Adrenal gland (tissue), 12 donors: Measurements from ENCODE around the gene SAMD11. TPM values are rescaled to one million over a fixed set of nuclear protein-coding genes. Genes with fewer than 3 reads are reported as not detected.

ENCODE experiments used
- DNase-seq, 7 donors: peaks; one replicate each; pipeline ENCODE4 v3.0.0-alpha.2; 2019 to 2020
- H3K27ac ChIP-seq, 5 donors: fragments of 200-600 bp; sonication (generic) in 4 of 5; 1 replicate in 3 of 5; 2 replicates in 2 of 5; pipeline versions ENCODE4 v1.5.1 to v1.8.0; 2016 to 2020; ENCODE audit warnings: mild to moderate bottlenecking in 1 of 5
- H3K27me3 ChIP-seq: fragments of 200-600 bp; 2 replicates; pipeline ENCODE4 v1.8.0; 2021
- H3K36me3 ChIP-seq, 2 donors: fragments of 200-600 bp; replicated peaks in 1 of 2; 1 replicate in 1 of 2; 2 replicates in 1 of 2; pipeline versions ENCODE4 v1.5.1 to v1.8.0; 2018 to 2022
- H3K4me1 ChIP-seq, 2 donors: fragments of 200-600 bp; replicated peaks in 1 of 2; 1 replicate in 1 of 2; 2 replicates in 1 of 2; pipeline versions ENCODE4 v1.5.1 to v1.8.0; 2018 to 2021
- H3K4me3 ChIP-seq, 4 donors: fragments of 200-600 bp; sonication (generic) in 3 of 4; one replicate each; pipeline ENCODE4 v1.5.1; 2016 to 2018
- H3K9me3 ChIP-seq, 3 donors: fragments of 200-600 bp; sonication (generic) in 1 of 3; replicated peaks in 1 of 3; 1 replicate in 2 of 3; 2 replicates in 1 of 3; pipeline versions ENCODE4 v1.5.1 to v1.8.0; 2016 to 2021
- POLR2A ChIP-seq, 2 donors: fragments of 450-650 bp; IDR thresholded peaks; one replicate each; pipeline ENCODE4 v1.6.1; 2017; ENCODE audit warnings: antibody characterized with exemption in 2 of 2, mild to moderate bottlenecking in 2 of 2, moderate library complexity in 1 of 2
- WGBS, 4 donors: extraction: QIAGEN DNeasy Blood & Tissue Kit in 2 of 4; methylation state at CpG; one replicate each; pipeline versions ENCODE4 v1.1.5 to v1.1.7; 2013 to 2017; 5-methylcytosine and 5-hydroxymethylcytosine counted together
- intact Hi-C, 2 donors: fragments of 100-400 bp; cut with DNase I; formaldehyde crosslinking; loops; one replicate each; pipeline versions ENCODE4 v1.14.1 to v1.15.0; 2022 to 2023
- polyA plus RNA-seq, 3 donors: library from polyadenylated mRNA; stranded (reverse); fragments of 200-250 nt in 2 of 3; fragments of 350-450 nt in 1 of 3; fragmentation: Illumina TruSeq in 1 of 3; extraction: RNeasy Lipid Tissue Mini Kit (QIAGEN cat#74804) in 1 of 3; gene quantifications; one replicate each; pipeline ENCODE4 v1.2.3, GENCODE V29; 2013 to 2014
- small RNA-seq, 2 donors: library from RNA; depleted of rRNA; stranded (forward); fragments of <200 nt; gene quantifications; one replicate each; pipeline ENCODE3, GENCODE V24; 2016
- total RNA-seq, 9 donors: library from RNA; depleted of rRNA in 4 of 9; stranded (reverse); fragments of >200 nt in 4 of 9; fragments of 120-200 nt in 1 of 9; fragmentation: NEBNext Ultra II Directional in 1 of 9; extraction: Animal tissue kit (Norgen Biotek cat#: 25700) in 1 of 9; gene quantifications; one replicate each; pipeline versions ENCODE4 v1.1.0 to v1.2.4, GENCODE V29; 2013 to 2023
- TF ChIP-seq, protein P1 (sequence below), 6 experiments: fragments of 450-650 bp in 4 of 6; fragments of 200-600 bp in 2 of 6; sonication (generic) in 1 of 6; IDR thresholded peaks; 1 replicate in 5 of 6; 2 replicates in 1 of 6; pipeline versions ENCODE4 v1.5.1 to v1.8.0; 2016 to 2021; ENCODE audit warnings: antibody characterized with exemption in 6 of 6, mild to moderate bottlenecking in 2 of 6, moderate library complexity in 1 of 6
- donor health status: healthy with polysubstance abuse.
- donor health status: Bipolar disorder and iron deficiency.
- donor health status: DM: yes; HTN: yes; CAD: no.
- donor health status: DM: no; HTN: no; CAD: no.
- donor health status: DM: no; HTN: no; CAD: no.
- donor health status: DM: yes; HTN: yes; CAD: no.

SAMD11 gene
- total and polyA plus RNA-seq, 12 donors = 1.8 to 96.6 (median 16.7) TPM

DNA sequence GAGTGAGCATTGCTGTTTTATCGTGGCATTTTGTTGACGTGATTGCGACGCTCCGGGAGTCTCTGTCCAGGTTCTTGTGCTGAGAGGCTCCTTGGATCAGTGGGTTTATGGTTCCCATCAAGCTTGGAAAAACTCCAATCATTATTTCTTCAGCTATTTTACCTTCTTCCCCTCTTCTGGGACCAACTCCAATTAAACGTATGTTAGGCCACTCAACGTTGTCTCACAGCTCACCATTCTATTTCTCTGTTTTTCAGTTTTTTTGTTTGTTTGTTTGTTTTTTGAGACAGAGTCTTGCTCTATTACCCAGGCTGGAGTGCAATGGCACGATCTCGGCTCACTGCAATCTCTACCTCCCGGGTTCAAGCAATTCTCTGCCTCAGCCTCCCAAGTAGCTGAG is 68.2 kb downstream of the SAMD11 start:
- peaks cover 5% of the 10 kb centered on the region for H3K27me3 ChIP-seq
- intact Hi-C loops = no loop called here
- TF ChIP-seq, protein P1, sequence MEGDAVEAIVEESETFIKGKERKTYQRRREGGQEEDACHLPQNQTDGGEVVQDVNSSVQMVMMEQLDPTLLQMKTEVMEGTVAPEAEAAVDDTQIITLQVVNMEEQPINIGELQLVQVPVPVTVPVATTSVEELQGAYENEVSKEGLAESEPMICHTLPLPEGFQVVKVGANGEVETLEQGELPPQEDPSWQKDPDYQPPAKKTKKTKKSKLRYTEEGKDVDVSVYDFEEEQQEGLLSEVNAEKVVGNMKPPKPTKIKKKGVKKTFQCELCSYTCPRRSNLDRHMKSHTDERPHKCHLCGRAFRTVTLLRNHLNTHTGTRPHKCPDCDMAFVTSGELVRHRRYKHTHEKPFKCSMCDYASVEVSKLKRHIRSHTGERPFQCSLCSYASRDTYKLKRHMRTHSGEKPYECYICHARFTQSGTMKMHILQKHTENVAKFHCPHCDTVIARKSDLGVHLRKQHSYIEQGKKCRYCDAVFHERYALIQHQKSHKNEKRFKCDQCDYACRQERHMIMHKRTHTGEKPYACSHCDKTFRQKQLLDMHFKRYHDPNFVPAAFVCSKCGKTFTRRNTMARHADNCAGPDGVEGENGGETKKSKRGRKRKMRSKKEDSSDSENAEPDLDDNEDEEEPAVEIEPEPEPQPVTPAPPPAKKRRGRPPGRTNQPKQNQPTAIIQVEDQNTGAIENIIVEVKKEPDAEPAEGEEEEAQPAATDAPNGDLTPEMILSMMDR (IDR thresholded peaks at IDR 0.05) = no peak
- no peak for TF ChIP-seq POLR2A (IDR thresholded peaks at IDR 0.05)
- H3K4me3 ChIP-seq = no peak overlapping the region
- DNase-seq = no peak
- H3K4me1 ChIP-seq = no peaks in the 10 kb centered on the region
- no peaks in the 10 kb centered on the region for H3K9me3 ChIP-seq
- no peaks in the 10 kb centered on the region for H3K36me3 ChIP-seq
- H3K27ac ChIP-seq = no peak overlapping the region
- WGBS, 4 donors = 92 to 96% (median 94%) methylated on average over 10 of the region's 10 CpGs

DNA sequence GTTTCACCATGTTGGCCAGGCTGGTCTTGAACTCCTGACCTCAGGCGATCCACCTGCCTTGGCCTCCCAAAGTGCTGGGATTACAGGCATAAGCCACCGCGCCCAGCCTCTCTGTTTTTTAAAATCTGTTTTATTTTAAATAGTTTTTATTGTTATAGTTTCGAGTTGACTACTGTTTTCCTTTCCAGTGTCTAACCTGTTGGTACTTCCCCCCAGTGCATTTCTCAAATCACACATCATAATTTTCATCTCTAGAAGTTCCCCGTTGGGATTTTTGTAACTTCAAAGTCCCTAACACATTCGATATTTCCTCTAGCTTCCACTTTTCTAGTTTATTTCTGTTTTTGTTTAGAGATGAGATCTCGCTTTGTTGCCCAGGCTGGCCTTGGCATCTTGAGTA is 68.6 kb downstream of the SAMD11 start:
- H3K4me3 ChIP-seq = no peak overlapping the region
- peaks cover 9% of the 10 kb centered on the region for H3K27me3 ChIP-seq
- intact Hi-C loops = no loop called here
- H3K4me1 ChIP-seq = no peaks in the 10 kb centered on the region
- H3K36me3 ChIP-seq = no peaks in the 10 kb centered on the region
- TF ChIP-seq, protein P1 (IDR thresholded peaks at IDR 0.05) = no peak
- no peak for TF ChIP-seq POLR2A (IDR thresholded peaks at IDR 0.05)
- no peak for DNase-seq
- WGBS, 4 donors = 82 to 88% (median 85%) methylated on average over 7 of the region's 7 CpGs
- H3K27ac ChIP-seq = no peak overlapping the region
- no peaks in the 10 kb centered on the region for H3K9me3 ChIP-seq

DNA sequence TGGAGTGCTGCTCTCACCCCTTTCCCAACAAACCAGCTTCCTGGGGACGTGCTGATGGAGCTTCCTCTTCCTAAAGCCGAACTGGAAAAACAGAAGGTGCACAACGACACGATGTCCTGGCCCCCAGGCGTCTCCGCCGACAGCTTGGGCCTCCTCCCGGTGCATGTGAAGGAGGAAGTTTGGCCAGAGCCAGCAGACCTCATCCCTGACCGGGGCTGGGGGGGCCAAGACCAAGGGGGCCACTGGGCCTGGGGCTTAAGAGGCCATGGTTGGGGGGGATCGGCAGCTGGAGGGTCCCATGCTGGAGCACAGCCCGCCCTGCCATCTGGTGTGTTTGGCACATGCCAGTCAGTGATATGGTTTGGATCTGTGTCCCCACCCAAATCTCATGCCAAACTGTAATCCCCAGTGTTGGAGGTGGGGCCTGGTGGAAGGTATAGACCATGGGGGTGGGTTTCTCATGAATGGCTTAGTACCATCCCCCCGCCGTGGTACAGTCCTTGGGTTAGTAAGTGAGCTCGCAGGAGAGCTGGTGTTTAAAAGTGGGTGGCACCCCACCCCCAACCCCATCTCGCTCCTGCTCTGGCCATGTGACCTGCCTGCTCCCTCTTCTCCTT is 69.8 kb downstream of the SAMD11 start:
- WGBS, 4 donors = 71 to 78% (median 74%) methylated on average over 9 to 15 of the region's 15 CpGs

More for the DNA sequence above, 69.8 kb downstream of the SAMD11 start:
- no peak for DNase-seq
- Histone ChIP-seq H3K4me3 (no peak overlapping the region), H3K9me3 (no peaks in the 10 kb centered on the region), H3K27ac (no peak overlapping the region), H3K4me1 (peaks cover 0 to 3% of the 10 kb centered on the region in 2 donors), H3K27me3 (peaks cover 21% of the 10 kb centered on the region), H3K36me3 (no peaks in the 10 kb centered on the region)
- TF ChIP-seq POLR2A (IDR thresholded peaks at IDR 0.05) = no peak
- TF ChIP-seq, protein P1 (IDR thresholded peaks at IDR 0.05) = no peak
- intact Hi-C loops = no loop called here

Small RNAs within 50 kb of the gene (small RNA-seq; reads per million reads assigned to genes)
- 0 reads per million in 2 donors for gene AL645608.4

Other genes with a start within 250 kb of the SAMD11 start
- gene OR4F16, start 237.3 kb upstream of the SAMD11 start, total RNA-seq = under 1 TPM in 1 of 9 donors, not detected in 8; 0.22 TPM
- not detected for gene OR4F16, start 237.3 kb upstream of the SAMD11 start, polyA plus RNA-seq
- 10 to 100 TPM; 22.4 to 58.9 (median 43.6) TPM for gene NOC2L, start 35.3 kb downstream of the SAMD11 start, total RNA-seq
- 10 to 100 TPM; 39.2 to 97.7 (median 64.9) TPM for gene NOC2L, start 35.3 kb downstream of the SAMD11 start, polyA plus RNA-seq
- 10 to 100 TPM in 1 of 9 donors, 1 to 10 TPM in 8; 1.4 to 15.9 (median 6.1) TPM for gene KLHL17, start 36.7 kb downstream of the SAMD11 start, total RNA-seq
- gene KLHL17, start 36.7 kb downstream of the SAMD11 start, polyA plus RNA-seq = 10 to 100 TPM in 2 of 3 donors, under 1 TPM in 1; 0.73 to 38.8 (median 25.4) TPM
- gene PLEKHN1, start 42.6 kb downstream of the SAMD11 start, total RNA-seq = 1 to 10 TPM in 3 of 9 donors, under 1 TPM in 3, not detected in 3; 0.30 to 3.8 (median 1.1) TPM
- gene PLEKHN1, start 42.6 kb downstream of the SAMD11 start, polyA plus RNA-seq = 10 to 100 TPM in 1 of 3 donors, 1 to 10 TPM in 1, under 1 TPM in 1; 0.05 to 10.5 (median 4.2) TPM
- under 1 TPM in 5 of 9 donors, not detected in 4; 0.13 to 0.28 (median 0.14) TPM for gene PERM1, start 58.2 kb downstream of the SAMD11 start, total RNA-seq
- gene PERM1, start 58.2 kb downstream of the SAMD11 start, polyA plus RNA-seq = under 1 TPM in 2 of 3 donors, not detected in 1; 0.40 to 0.88 TPM
- 10 to 100 TPM in 1 of 9 donors, 1 to 10 TPM in 8; 3.1 to 14.5 (median 6.3) TPM for gene HES4, start 76.2 kb downstream of the SAMD11 start, total RNA-seq
- 10 to 100 TPM in 2 of 3 donors, not detected in 1; 27.3 to 29.8 TPM for gene HES4, start 76.2 kb downstream of the SAMD11 start, polyA plus RNA-seq
- gene ISG15, start 89.6 kb downstream of the SAMD11 start, total RNA-seq = 10 to 100 TPM; 11.5 to 58.1 (median 22.9) TPM
- gene ISG15, start 89.6 kb downstream of the SAMD11 start, polyA plus RNA-seq = 100 to 1,000 TPM in 2 of 3 donors, 1 to 10 TPM in 1; 1.7 to 308 (median 220) TPM
- 10 to 100 TPM in 6 of 9 donors, 1 to 10 TPM in 3; 3.4 to 20.5 (median 13.0) TPM for gene AGRN, start 96.2 kb downstream of the SAMD11 start, total RNA-seq
- gene AGRN, start 96.2 kb downstream of the SAMD11 start, polyA plus RNA-seq = 10 to 100 TPM in 2 of 3 donors, 1 to 10 TPM in 1; 2.2 to 27.8 (median 10.2) TPM
- not detected for gene RNF223, start 150.4 kb downstream of the SAMD11 start, total RNA-seq
- gene RNF223, start 150.4 kb downstream of the SAMD11 start, polyA plus RNA-seq = under 1 TPM in 1 of 3 donors, not detected in 2; 0.03 TPM
- 10 to 100 TPM in 5 of 9 donors, 1 to 10 TPM in 4; 5.4 to 17.3 (median 11.0) TPM for gene C1orf159, start 192.2 kb downstream of the SAMD11 start, total RNA-seq
- 10 to 100 TPM in 2 of 3 donors, under 1 TPM in 1; 0.55 to 54.3 (median 25.5) TPM for gene C1orf159, start 192.2 kb downstream of the SAMD11 start, polyA plus RNA-seq
- not detected for gene TTLL10, start 250.0 kb downstream of the SAMD11 start, total RNA-seq
- under 1 TPM in 2 of 3 donors, not detected in 1; 0.32 to 0.44 TPM for gene TTLL10, start 250.0 kb downstream of the SAMD11 start, polyA plus RNA-seq